ENCODE data around the gene TMF1.

- TF ChIP-seq GATA2 (IDR thresholded peaks at IDR 0.05; ENCODE audit: low read depth, low read length) (no peak), GATA3 (IDR thresholded peaks at IDR 0.05; ENCODE audit: low read depth, low read length) (no peak)
These were observed 53.0 kb downstream of the TMF1 start for GRCh38 chr3:68999158-68999557.
